SHP77 (cell line): ENCODE measurements around the gene LYRM4.
A peak's percentile ranks its signal among the peaks of the same experiment; 100 is the strongest.

Experiments used
- DNase-seq, 2 experiments: peaks; one replicate each; lab custom pipeline; 2025; lab: John Stamatoyannopoulos, UW

LYRM4 gene

DNA sequence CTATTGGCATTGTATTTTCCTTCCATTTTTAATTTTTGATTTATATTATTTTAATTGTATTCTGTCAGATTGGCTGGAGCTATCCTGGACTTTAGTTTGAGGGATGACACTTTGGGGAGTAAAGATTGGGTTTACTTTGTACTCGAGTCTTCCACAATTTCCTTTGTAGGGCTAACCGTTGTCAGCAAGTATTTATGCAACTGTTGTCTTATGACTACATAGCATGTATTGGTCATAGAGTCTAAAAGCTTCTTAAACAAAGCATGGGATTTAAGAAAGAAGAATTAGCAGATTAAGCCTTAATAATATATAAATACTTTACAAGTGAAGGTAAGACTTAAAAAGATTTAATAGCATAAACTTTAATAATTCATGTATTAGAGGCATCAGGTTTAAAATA is 20.2 kb upstream of the LYRM4 start:
- DNase-seq: no peak

DNA sequence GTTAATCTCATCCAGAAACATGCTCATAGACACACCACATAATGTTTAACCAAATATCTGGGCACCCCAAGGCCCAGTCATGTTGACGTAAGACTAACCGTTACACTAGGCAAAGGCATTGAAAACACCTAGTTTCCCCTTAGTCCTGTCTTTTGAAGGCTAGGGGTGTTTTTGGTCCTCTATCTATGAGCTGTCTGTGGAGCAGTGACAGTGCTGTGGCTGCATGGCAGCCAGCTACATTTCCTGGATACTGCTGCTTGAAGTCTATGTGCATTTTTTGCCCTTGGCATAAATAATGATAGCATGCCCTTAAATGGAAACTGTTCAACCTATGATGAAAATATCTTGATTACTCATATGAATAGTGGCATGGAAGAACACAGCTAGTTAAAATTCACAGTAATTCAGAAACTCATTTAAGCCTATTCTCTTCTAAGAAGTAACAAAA is 19.2 kb upstream of the LYRM4 start:
- no peak for DNase-seq

DNA sequence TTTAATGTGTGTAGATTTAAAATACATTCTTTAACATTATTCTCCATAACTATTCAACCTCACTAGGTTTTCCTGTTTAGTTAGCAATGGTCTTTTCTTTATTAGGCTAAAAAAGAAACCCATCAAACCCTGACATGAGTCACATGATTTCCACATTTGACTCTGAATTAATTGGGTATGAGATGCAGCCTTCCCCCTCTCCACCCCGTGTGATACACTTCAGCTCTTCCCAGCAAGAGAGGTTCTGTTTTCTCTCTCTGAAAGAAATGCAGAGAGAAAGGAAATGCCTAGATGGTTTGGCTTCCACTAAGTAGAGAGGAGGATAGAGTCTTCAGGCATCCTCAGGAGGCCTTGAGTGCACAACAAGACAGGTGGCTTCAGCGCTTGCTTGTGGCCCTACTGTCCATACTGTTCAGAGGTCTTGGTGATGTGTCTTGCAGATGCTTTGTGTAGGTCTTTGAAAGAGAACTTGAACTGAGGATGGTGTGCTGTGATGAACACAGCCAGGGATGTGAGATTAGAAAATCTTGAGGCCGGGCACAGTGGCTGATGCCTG is 17.9 kb upstream of the LYRM4 start:
- DNase-seq: no peak

DNA sequence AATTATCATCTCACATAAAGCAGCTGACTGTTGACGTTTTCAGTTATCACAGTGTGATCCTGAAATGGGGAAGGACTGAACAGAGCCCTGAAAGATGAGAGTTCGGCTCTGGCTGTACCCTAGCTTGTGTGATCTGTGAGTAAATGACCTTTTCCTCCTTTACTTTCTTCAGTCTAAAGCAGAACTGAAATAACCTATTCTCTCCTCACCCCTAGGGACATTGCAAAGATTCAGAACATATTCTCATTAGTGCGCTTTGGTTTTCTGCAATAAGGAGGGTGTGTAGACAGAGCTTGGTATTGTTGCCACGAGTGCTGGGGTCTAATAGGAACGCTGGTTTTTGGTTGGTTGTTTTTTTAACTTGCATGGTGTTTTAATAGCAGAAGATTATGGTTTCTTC is 17.3 kb upstream of the LYRM4 start:
- no peak for DNase-seq

DNA sequence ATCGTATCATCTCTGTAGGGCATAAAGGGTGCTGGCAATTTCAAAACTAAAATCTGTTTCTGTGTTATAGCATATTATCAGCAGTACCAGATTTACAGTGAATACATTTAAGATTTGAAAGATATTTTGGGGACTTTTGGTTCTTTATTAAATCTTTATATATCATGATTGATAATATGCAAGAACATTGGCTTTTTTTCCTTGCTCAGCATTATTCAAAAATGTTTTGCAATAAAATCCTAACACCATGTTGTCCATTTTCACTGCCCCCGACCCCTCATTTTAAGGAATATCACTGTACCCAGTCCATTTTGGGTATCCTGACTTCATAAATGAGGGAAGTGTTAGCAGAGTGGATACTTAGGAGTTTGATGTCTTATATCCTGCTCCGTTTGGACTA is 16.8 kb upstream of the LYRM4 start:
- DNase-seq: no peak

DNA sequence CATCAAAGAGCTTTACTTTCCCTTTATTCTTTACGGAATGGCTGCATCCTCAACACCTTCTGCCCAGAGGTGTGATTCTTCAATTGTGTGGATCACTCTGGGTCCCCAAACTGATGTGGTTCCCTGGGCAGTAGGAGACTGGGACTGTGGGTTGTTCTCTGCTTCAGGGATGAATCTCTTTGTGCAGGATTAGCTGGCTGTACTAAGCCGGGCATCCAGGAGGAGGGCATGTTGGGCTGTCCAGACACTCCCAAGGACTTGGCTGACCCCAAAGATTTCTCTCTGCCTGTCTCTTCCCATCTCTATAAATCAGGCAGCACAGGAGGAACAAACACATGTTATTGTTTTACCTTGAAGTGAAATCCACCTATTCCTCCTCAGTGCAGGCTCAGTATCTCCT is 15.8 kb upstream of the LYRM4 start:
- no peak for DNase-seq

DNA sequence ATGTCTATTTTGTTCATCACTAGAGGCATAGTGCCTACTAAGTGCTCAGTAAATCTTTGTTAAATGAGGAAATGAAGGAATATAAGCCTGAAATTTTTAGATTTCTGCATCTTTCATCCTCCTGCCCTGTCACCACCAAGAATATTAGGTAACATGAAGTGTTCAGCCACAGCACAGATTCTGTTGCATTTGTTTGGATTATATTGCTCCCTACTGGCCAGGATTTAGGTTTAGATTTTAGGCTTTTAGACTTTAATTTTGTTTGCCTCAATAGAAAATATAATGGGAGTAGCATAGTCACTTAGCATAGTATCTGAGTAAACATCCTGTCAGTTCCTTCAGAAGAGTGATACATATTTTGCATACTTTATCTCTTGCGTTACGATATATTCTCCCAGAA is 14.7 kb upstream of the LYRM4 start:
- no peak for DNase-seq

DNA sequence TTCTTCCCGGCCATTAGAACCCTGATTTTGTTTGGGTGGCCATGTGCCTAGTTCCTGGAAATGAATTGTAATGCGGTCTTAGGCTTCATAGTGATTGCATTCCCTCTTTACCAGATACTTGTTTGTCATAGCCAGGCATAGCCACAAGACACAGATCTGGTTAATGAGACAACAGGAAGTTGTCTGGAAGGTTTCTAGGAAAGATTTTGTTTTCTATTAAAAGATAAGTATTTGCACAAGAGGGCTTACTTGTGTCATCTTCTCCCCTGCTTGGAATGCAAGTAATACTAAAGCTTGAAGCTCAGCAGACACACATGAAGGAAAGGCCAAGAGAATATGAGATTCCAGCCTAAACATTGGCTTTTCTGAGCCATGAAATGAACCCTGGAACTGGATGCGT is 13.5 kb upstream of the LYRM4 start:
- DNase-seq: no peak

DNA sequence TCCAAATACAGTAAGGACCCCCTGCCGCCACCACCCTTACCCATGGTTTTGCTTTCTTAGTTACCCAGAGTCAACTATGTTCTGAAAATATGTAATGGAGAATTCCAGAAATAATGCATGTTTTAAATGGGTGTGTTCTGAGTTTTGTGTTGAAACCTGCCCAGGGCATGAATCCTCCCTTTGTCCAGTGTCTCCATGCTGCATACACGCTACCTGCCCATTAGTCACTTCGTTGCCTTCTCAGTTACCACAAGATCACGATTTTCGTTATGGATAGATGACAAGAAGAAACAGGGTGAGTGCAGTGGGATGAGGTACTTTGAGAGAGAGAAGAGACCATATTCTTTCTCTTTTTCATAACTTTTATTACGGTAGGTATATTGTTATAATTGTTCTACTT is 11.2 kb upstream of the LYRM4 start:
- no peak for DNase-seq

DNA sequence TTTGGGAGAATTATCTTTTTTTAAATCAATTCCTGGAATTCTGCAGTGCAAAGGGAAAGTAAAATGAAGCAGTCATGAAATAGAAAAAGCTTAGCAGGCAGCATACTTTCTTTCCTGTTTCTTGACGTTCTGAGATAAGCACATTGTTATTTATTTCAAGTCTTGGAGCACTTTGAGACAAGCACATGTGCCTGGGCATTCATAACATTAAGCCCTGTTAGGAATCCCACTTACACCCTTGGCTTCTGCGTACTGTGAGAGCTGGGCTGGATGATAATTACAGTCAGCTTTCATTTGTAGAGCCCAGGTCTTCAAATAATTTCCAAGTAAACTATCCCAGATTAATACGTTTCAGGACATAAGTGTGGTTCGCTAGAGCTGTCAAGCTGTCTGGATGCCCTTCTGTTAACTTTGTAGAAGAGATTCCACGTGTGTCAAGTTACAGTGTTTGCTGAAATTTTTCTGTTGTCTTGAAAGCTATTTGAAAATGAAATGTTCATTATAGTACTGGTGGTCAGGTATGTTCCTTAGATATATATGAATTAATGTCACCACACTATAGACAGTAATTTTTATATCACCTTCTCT is 9.4 kb upstream of the LYRM4 start:
- DNase-seq: no peak

DNA sequence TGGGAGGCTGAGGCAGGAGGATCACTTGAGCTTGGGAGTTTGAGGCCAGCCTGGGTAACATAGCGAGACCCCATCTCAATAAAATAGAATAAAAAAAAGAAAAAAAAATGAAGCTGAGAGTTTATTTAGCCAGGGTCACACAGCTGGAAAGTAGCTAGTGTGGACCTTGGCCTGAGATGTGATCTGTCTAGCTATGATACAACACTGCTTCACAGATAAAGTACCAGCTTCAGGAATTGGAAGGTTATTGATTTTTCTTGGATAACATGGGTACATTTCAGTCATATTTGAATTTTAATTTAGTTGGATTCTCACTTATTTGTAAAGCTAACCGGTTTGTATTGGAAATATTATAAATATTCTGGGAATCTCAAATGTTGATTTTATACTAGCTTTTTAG is 5.7 kb upstream of the LYRM4 start:
- DNase-seq: no peak

DNA sequence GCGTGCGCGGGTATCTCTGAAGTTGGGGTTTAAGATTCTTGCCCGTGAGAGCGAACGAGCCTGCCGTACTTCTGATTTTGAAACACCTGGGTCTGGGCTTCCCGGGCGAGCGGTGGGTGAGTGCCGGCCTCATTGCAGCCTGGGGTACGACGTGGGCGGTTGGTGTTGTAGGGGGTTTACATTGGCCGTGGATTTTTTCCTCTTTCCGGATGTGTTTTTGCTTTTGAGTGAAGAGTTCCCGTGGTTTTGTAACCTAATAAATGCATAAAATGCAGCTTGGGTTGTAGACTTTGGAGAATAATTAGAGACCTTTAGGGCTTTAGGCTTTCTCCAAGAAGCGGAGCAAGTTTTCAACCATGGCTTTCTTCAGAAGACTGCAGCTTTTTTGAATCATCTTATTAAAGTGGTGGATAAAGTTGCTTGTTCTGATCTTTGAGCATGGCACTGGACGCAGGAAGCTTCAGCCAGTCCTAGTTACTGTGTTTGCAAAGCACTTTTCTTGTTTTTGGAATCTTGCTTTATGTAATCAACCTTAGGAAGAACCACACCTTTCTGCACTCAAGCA is 877 bp upstream of the LYRM4 start:
- no peak for DNase-seq

DNA sequence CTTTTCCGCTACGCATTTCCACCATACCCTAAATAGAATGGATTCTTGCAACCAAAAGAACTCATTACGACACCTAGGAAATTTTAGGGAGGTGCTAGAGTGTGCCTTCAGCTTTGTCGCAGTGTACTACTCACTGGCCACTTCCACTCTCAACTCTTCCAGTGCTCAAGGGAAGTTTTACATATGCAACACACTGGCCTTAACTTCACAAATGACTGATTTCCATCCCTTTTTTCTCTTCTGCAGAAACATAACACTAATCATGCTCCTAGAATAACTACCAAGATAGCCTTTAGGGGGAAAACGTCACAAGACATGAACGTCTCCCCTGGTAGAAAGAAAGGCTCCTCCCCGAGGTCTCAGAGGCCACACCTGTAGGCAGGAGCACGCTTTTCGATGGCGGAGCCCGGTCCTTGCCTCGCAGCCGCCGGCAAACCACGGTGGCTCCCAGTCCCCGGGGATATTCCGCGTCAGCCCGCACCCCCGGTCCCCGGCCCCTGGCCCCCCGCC is 584 bp downstream of the LYRM4 start:
- DNase-seq: peak; percentile 37 to 66

DNA sequence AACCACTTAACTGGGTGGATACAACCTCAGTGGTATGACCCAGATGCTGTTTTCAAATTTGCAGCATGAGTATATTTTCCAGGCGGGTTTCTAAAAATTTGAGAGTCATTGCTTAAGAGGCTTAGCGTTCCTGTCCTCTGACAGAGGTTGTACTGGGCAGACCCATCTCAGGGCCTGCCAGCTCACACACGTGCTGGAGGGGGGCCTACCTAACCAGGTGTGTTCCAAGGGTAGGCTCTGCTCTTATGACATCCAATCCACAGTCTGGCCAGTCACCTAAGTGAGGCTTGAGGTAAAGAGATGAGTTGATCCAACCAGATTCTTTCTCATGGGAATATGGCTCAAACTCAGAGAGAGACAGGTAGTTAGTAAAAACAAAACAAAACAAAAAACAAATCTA is 1.3 kb downstream of the LYRM4 start:
- DNase-seq: no peak

DNA sequence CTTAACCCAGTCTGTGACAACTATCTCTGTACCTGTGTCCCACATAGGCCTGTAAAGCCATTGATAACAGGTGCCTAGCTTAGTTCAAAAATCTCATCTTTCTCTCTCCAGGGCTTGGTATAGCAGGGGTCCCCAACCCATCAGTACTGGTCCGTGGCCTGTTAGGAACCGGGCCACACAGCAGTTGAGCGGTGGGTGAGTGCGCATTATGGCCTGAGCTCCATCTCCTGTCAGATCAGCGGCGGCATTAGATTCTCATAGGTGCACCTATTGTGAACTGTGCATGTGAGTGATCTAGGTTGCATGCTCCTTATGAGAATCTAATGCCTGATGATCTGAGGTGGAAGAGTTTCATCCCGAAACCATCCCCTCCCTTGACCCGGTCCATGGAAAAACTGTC is 3.4 kb downstream of the LYRM4 start:
- DNase-seq: no peak

DNA sequence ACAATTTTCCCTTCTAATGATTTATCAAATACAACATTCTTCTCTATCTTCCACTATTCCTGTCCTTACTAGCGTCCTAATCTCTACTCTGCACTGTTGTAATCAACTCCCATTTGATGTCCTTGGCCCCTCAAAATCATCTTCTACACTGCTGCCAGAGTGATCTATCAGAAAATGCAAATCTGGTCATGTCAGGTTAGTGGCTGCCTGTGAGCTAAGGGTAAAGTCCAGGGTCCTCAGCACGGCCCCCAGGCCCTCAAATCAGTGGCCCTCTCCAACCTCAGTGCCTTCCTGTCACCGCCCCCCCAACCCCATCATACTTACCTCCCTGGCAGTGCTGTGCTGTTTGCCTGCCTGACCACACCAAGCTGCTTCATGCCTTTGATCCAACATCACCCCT is 3.8 kb downstream of the LYRM4 start:
- DNase-seq: no peak

DNA sequence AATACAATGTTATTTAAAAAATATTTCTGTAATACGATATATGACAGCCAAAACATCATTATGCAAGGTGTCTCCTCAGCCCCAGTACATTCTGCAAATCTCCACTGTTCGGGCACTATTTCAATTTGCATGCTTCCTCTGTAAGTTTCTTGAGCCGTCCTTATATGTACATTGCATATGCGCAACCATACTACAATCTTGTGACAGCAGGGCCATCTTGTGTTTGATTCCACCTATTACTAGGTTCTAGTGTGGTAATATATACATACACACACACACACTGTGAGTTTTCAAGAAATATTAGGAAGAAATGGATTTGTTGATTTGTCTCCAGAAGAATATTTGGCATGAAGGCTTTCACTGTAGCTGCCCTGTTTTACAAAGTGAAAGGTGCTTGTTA is 9.8 kb downstream of the LYRM4 start:
- no peak for DNase-seq

DNA sequence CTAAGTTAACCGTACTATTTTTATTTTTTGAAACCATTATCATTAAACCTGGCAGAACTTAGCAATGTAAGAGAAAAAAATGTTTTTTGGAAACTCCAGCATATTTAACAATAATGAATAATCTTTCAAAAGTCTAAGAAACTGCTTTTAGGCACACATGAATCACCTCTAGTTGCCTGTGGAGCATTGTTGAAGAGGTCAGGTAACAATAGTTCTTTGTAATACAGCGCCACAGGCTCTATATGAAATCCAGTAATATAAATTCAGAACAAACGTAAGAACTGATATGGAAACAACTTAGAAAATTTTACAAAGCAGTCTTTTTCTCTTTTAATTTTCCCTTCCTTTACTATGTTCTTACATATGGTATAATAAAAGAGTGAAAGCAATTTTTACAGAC is 10.3 kb downstream of the LYRM4 start:
- DNase-seq: no peak

DNA sequence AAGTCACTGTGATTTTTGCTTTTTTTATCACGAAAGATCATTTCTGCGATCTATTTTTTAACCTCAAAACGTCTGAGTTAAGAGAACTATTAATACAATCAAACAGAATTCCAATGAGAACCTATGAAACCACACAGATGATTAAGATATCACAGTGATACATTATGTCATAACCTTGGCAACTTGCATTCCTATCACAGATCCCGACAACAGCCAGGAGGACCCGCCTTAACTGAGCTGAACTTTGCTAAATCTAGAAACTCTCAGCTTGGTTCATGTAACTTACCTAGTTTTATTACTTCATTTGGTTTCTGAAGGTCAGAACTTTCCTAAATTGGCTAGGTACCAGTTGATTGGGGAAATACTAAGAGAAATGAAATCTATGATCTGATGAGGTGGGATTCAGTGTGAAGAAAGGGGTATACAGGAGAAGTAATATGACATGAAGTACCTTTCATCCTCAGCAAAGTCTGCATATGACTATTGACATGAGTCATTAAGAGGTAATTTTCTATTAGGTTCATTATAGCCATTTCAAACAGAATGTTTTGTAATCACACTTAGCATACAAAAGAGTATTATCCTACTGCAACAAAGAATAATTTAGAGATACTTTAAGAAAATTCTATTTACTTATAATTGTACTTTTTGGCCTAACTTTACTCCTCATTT is 11.2 kb downstream of the LYRM4 start:
- no peak for DNase-seq

DNA sequence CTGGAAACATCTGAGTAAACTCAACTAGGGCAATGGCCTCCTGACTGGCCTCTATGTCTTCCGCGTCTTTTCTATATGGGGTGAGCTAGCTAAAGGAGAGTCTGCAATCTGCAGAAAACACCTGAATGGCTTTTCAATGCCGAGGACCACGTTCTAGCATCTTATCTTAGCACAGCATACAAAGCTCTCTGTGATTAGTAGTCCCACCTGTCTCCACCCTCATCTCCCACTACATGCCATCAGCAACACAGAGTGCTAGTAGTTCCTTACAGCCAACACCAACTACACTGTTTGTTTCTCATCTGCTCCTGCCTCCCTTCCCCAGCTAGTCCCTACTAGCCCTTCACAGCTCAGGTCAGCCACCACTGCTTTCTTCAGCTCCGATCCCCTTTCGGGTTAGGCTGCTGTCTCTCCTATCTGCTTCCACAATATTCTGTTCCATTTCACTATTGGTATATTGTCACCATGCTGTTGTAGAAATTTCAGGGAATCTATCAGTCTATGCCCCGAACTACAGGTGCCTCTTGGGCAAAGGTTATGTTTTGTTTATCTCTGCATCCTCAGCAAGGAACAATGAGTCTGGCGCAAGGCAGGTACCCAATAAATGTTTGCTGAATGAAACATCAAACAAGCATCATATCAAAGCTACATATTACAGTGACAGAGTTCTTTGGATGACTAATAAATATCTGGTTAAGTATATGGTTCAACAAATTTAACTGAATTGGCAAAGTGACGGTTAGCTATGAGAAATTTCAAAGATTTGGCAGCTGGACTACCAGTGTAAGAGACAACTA is 12.2 kb downstream of the LYRM4 start:
- no peak for DNase-seq

DNA sequence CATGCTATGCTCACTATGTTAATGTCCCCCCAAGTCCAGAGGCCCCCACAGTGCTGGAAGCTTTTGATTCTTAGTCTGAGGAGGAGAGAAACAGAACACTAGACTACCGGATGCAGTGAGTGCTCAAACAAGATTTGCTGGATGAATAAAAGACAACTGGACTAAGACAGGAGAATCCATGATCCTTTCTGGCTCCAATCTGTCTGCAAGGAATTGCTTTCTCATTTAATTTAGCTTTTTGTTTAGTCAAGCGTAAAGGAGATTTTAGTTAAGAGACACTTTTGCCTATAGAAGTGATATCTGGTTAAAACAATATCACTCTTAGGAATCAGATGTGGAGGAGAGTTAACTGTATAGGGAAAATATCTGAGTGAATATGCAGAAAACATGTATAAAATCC is 13.5 kb downstream of the LYRM4 start:
- DNase-seq: no peak
